Measurements from ENCODE around the gene ERCC1. TPM values are rescaled to one million over a fixed set of nuclear protein-coding genes. Genes with fewer than 3 reads are reported as not detected.

The ERCC1 gene
- total and polyA plus RNA-seq, 9 donors: 41.1 to 98.6 (median 83.1) TPM

DNA sequence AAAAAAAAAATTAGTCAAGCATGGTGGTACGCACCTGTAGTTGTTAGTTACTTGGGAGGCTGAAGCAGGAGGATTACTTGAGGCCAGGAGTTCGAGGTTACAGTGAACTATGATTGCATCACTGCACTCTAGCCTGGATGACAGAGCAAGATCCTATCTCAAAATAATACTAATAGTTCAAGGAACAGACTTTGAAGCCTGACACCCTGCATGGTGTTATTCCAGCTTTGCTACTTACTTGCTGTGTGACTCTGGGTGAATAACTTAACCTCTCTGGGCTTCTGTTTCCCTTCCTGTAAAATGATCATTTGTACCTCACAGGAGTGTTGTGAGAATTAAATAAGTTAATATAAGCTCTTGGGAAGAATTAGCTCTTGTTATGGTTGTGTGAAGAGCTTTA lies 40.6 kb upstream of the ERCC1 start:
- Histone ChIP-seq H3K27me3 (no peaks in the 10 kb centered on the region), H3K27ac (no peak overlapping the region), H3K36me3 (no peaks in the 10 kb centered on the region), H3K4me1 (ENCODE audit: insufficient read depth) (peaks cover 6% of the 10 kb centered on the region), H3K4me3 (no peak overlapping the region), H3K9me3 (no peaks in the 10 kb centered on the region)
- WGBS, 3 donors: 82 to 91% (median 83%) methylated on average over 2 of the region's 2 CpGs
- no peak for DNase-seq
- intact Hi-C loops (cut with DNase I): no loop called here
- TF ChIP-seq POLR2A (IDR thresholded peaks at IDR 0.05) (no peak), EP300 (IDR thresholded peaks at IDR 0.05) (no peak)
- TF ChIP-seq, protein P1, sequence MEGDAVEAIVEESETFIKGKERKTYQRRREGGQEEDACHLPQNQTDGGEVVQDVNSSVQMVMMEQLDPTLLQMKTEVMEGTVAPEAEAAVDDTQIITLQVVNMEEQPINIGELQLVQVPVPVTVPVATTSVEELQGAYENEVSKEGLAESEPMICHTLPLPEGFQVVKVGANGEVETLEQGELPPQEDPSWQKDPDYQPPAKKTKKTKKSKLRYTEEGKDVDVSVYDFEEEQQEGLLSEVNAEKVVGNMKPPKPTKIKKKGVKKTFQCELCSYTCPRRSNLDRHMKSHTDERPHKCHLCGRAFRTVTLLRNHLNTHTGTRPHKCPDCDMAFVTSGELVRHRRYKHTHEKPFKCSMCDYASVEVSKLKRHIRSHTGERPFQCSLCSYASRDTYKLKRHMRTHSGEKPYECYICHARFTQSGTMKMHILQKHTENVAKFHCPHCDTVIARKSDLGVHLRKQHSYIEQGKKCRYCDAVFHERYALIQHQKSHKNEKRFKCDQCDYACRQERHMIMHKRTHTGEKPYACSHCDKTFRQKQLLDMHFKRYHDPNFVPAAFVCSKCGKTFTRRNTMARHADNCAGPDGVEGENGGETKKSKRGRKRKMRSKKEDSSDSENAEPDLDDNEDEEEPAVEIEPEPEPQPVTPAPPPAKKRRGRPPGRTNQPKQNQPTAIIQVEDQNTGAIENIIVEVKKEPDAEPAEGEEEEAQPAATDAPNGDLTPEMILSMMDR (IDR thresholded peaks at IDR 0.05): no peak

DNA sequence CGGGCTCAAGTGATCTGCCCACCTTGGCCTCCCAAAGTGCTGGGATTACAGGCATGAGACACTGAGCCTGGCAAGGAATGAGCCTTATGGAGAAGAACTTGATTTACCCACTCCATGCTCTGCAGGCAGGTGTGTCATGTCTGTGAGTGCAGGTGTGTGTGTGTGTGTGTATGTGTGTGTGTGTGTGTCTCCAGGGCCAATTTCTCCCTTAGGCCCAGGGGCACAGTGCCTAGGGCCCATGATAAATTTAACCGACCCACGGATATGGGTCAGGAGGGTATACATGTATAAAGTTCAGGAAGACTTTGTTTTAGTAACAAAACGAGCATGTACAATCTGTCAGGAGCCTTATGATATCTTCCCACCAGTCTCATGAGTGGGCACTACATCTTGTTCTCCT lies 39.5 kb upstream of the ERCC1 start:
- Histone ChIP-seq H3K36me3 (no peaks in the 10 kb centered on the region), H3K4me1 (ENCODE audit: insufficient read depth) (peaks cover 6% of the 10 kb centered on the region), H3K27ac (no peak overlapping the region), H3K9me3 (no peaks in the 10 kb centered on the region), H3K4me3 (no peak overlapping the region), H3K27me3 (no peaks in the 10 kb centered on the region)
- DNase-seq: no peak
- 51 to 72% (median 67%) methylated on average over 4 of the region's 4 CpGs for WGBS, 3 donors
- no peak for TF ChIP-seq POLR2A (IDR thresholded peaks at IDR 0.05)
- TF ChIP-seq, protein P1 (IDR thresholded peaks at IDR 0.05): no peak
- intact Hi-C loops (cut with DNase I): no loop called here

DNA sequence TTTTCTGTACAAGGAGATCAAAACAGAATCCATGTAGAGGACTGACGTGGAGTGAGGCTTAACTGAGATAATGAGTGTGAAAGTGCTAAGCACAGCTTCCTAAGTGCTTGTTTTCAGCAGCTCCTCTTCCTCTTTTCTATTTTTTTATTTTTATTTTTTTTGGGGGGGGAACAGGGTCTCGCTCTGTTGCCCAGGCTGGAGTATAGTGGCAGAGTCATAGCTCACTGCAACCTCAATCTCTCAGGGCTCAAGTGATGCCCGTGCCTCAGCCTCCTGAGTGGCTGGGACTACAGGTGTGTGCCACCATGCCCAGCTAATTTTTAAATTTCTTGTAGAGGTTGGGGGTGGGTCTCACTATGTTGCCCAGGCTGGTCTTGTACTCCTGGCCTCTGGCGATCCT lies 38.5 kb upstream of the ERCC1 start:
- H3K9me3 ChIP-seq: no peaks in the 10 kb centered on the region
- 58 to 63% (median 60%) methylated on average over 4 of the region's 4 CpGs for whole genome bisulfite sequencing, 3 donors
- TF ChIP-seq, protein P1 (IDR thresholded peaks at IDR 0.05): no peak
- TF ChIP-seq POLR2A (IDR thresholded peaks at IDR 0.05) (no peak), EP300 (IDR thresholded peaks at IDR 0.05) (no peak)

DNA sequence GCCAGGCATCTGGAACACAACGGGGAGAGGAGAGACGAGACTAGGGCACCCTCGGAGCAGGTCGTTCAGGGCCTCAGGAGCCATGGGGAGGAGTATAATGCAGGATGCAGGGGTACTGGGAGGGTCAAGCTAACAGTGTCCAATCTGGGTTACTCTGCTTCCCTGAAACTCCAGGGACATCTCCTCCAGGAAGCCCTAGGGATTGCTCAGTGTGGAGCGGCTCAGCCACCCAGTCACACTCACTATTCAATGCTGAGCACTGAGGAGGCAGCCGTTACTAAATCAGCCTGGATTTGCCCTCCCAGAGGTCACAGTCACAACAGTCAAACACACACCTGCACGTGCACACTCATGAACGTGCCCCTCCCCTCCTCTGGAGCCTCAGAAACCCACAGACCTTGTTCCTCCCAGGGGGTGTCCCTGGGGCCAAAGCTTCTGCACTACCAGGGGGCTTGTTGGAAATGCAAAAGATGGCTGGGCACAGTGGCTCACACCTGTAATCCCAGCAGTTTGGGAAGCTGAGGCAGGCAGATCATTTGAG lies 37.2 kb upstream of the ERCC1 start:
- DNase-seq: no peak
- H3K4me3 ChIP-seq: no peak overlapping the region
- intact Hi-C loops (cut with DNase I): no loop called here
- H3K36me3 ChIP-seq: no peaks in the 10 kb centered on the region
- H3K4me1 ChIP-seq (ENCODE audit: insufficient read depth): peaks cover 4% of the 10 kb centered on the region
- TF ChIP-seq, protein P1 (IDR thresholded peaks at IDR 0.05): no peak
- TF ChIP-seq POLR2A (IDR thresholded peaks at IDR 0.05) (no peak), EP300 (IDR thresholded peaks at IDR 0.05) (no peak)
- H3K27me3 ChIP-seq: no peaks in the 10 kb centered on the region
- WGBS, 3 donors: 37 to 43% (median 42%) methylated on average over 8 of the region's 8 CpGs
- no peaks in the 10 kb centered on the region for H3K9me3 ChIP-seq
- no peak overlapping the region for H3K27ac ChIP-seq

More for the DNA sequence above, 38.5 kb upstream of the ERCC1 start:
- no peak for DNase-seq
- Histone ChIP-seq H3K4me3 (no peak overlapping the region), H3K27ac (no peak overlapping the region), H3K36me3 (no peaks in the 10 kb centered on the region), H3K4me1 (ENCODE audit: insufficient read depth) (peaks cover 2% of the 10 kb centered on the region), H3K27me3 (no peaks in the 10 kb centered on the region)
- intact Hi-C loops (cut with DNase I): no loop called here

Data from ovary (tissue), 9 donors.